Kidney (tissue), 14 donors: Measurements from ENCODE around the gene AGK. TPM values are rescaled to one million over a fixed set of nuclear protein-coding genes. Genes with fewer than 3 reads are reported as not detected.

Experiments
- DNase-seq, 5 donors: peaks; one replicate each; pipeline ENCODE4 v3.0.0-alpha.2; 2013 to 2020
- FAIRE-seq: peaks from 2 replicates; lab custom pipeline; 2012; peaks lifted over from hg19 to GRCh38; lab: Jason Lieb, UNC
- H3K27ac ChIP-seq, 2 donors: one replicate each; pipeline ENCODE4 v1.7.0; 2013; ENCODE audit warnings: low read depth in 2 of 2, low read length in 2 of 2, inconsistent platforms in 1 of 2
- H3K27me3 ChIP-seq: one replicate; pipeline ENCODE4 v1.7.1; 2013; ENCODE audit warnings: low read length, inconsistent platforms; ENCODE audit not compliant: control insufficient read depth, insufficient read depth
- H3K36me3 ChIP-seq, 3 donors: one replicate each; pipeline versions ENCODE4 v1.7.0 to v1.7.1; 2013; ENCODE audit warnings: low read length in 3 of 3, control low read depth in 1 of 3, inconsistent platforms in 1 of 3; ENCODE audit not compliant: insufficient read depth in 3 of 3, control insufficient read depth in 2 of 3
- H3K4me1 ChIP-seq, 3 donors: one replicate each; pipeline versions ENCODE4 v1.7.0 to v1.7.1; 2013; ENCODE audit warnings: low read length in 3 of 3, inconsistent platforms in 1 of 3, low read depth in 1 of 3; ENCODE audit not compliant: control insufficient read depth in 2 of 3, insufficient read depth in 2 of 3
- H3K4me3 ChIP-seq, 3 donors: one replicate each; pipeline versions ENCODE4 v1.7.0 to v1.8.1; 2013; ENCODE audit warnings: low read length in 3 of 3, control low read depth in 1 of 3, inconsistent platforms in 1 of 3
- H3K9ac ChIP-seq, 3 donors: one replicate each; pipeline versions ENCODE4 v1.7.0 to v1.7.1; 2013; ENCODE audit warnings: low read length in 3 of 3, control low read depth in 1 of 3, inconsistent platforms in 1 of 3
- H3K9me3 ChIP-seq, 3 donors: one replicate each; pipeline versions ENCODE4 v1.7.0 to v1.7.1; 2013; ENCODE audit warnings: low read length in 3 of 3, control low read depth in 1 of 3, inconsistent platforms in 1 of 3; ENCODE audit not compliant: control insufficient read depth in 2 of 3, insufficient read depth in 1 of 3
- intact Hi-C: fragments of 100-400 bp; cut with DNase I; formaldehyde crosslinking; loops from one replicate; pipeline ENCODE4 v1.11.1; 2022
- polyA plus RNA-seq: library from polyadenylated mRNA; stranded (reverse); fragments of 350-450 nt; fragmentation: Illumina TruSeq; extraction: RNeasy Lipid Tissue Mini Kit (QIAGEN cat#74804); gene quantifications from one replicate; pipeline ENCODE4 v1.2.3, GENCODE V29; 2014; ENCODE audit warnings: low read depth, low replicate concordance; ENCODE audit not compliant: insufficient read depth
- total RNA-seq: library from RNA; stranded (reverse); fragmentation: NEBNext Ultra II Directional; extraction: Animal tissue kit (Norgen Biotek cat#: 25700); gene quantifications from one replicate; pipeline ENCODE4 v1.2.1, GENCODE V29; 2021
- TF ChIP-seq, protein P1 (sequence below): IDR thresholded peaks from 3 replicates; pipeline ENCODE4 v1.5.1; 2012; ENCODE audit warnings: mild to moderate bottlenecking, moderate library complexity, borderline replicate concordance; ENCODE audit not compliant: insufficient read depth; ENCODE audit errors: extremely low read depth
- donor health status: control.
- donor health status: control.
- donor health status: control.
- donor health status: control.
- donor health status: control.
- donor health status: DM: yes; HTN: yes; CAD: no.
- donor health status: Normal renal cell carcinoma (clear cell type).

Gene AGK
- total and polyA plus RNA-seq, 2 donors from 2014 or later: 17.7 to 30.7 TPM

DNA sequence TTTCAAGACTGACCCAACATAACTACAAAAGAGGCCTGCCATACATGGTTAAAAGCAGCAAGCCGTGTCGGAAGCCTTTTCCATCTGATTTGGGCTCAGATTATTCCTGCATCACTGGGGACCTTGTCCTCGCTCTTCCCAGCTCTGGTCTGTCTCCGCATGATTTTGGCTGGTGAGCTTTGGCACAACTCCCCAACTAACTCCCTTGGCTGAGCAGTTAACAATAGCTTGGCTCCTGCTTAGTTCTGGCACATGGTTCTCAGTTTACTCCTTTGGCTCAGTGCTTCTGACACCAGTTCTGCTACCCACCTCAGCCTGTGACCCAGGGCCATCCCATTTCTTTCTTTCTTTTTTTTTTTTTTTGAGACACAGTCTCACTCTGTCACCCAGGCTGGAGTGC lies 17.0 kb downstream of the AGK start:
- Histone ChIP-seq H3K9me3 (no peaks in the 10 kb centered on the region), H3K9ac (no peak overlapping the region), H3K4me3 (no peak overlapping the region), H3K4me1 (no peaks in the 10 kb centered on the region), H3K27me3 (no peaks in the 10 kb centered on the region), H3K36me3 (peaks cover 0 to 9% (median 6%) of the 10 kb centered on the region in 3 donors), H3K27ac (no peak overlapping the region)
- FAIRE-seq (no peak), DNase-seq (no peak)
- intact Hi-C loops: no loop called here
- TF ChIP-seq, protein P1, sequence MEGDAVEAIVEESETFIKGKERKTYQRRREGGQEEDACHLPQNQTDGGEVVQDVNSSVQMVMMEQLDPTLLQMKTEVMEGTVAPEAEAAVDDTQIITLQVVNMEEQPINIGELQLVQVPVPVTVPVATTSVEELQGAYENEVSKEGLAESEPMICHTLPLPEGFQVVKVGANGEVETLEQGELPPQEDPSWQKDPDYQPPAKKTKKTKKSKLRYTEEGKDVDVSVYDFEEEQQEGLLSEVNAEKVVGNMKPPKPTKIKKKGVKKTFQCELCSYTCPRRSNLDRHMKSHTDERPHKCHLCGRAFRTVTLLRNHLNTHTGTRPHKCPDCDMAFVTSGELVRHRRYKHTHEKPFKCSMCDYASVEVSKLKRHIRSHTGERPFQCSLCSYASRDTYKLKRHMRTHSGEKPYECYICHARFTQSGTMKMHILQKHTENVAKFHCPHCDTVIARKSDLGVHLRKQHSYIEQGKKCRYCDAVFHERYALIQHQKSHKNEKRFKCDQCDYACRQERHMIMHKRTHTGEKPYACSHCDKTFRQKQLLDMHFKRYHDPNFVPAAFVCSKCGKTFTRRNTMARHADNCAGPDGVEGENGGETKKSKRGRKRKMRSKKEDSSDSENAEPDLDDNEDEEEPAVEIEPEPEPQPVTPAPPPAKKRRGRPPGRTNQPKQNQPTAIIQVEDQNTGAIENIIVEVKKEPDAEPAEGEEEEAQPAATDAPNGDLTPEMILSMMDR: no peak

DNA sequence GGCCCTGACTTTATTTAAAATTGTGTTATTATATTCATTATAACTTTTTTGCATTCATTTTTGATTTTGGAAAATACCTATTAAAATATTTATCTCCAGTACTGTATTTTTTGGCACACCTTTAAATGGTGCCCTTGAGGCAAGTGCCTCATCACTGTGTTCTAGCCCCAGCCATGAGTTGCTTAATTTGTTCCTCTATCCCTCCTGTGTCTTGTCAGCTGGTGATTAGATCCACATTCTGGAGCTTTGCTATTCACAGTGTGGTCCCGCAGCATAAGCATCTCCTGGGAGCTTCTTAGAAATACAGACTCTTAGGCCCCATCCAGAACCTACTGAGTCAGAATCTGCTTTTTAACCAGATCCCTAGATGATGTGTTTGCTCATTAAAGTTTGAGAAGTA lies 19.8 kb downstream of the AGK start:
- no peaks in the 10 kb centered on the region for H3K27me3 ChIP-seq
- TF ChIP-seq, protein P1: no peak
- H3K4me3 ChIP-seq: no peak overlapping the region
- no peak overlapping the region for H3K9ac ChIP-seq
- no peak overlapping the region for H3K27ac ChIP-seq
- no peaks in the 10 kb centered on the region for H3K4me1 ChIP-seq
- intact Hi-C loops: no loop called here
- H3K9me3 ChIP-seq: peaks cover 0 to 6% (median 0%) of the 10 kb centered on the region in 3 donors
- FAIRE-seq: no peak
- no peak for DNase-seq
- peaks cover 0 to 6% (median 0%) of the 10 kb centered on the region in 3 donors for H3K36me3 ChIP-seq

DNA sequence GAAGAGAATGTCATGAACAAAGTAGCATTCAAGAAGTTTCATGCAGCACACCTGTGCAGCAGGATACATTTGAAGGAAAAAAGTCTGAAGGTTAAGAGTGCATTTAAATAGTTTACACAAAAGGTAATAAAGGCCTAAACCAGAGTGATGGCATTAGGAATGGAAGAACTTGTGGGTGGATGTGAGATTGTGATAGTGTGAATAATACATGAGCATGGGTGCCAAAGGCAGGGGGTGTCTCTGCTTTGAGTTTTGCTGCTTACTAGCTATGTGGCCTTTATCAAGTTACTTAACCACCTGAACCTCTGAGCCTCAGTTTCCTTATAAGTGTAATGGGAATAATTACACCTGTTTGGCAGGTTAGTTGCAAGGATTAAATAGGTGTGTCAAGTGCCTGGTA lies 21.0 kb downstream of the AGK start:
- Histone ChIP-seq H3K9me3 (peaks cover 0 to 6% (median 0%) of the 10 kb centered on the region in 3 donors), H3K4me3 (no peak overlapping the region), H3K36me3 (peaks cover 0 to 2% (median 0%) of the 10 kb centered on the region in 3 donors), H3K9ac (no peak overlapping the region), H3K27me3 (no peaks in the 10 kb centered on the region), H3K27ac (no peak overlapping the region), H3K4me1 (no peaks in the 10 kb centered on the region)
- no peak for FAIRE-seq
- intact Hi-C loops: no loop called here
- no peak for DNase-seq
- TF ChIP-seq, protein P1: no peak

DNA sequence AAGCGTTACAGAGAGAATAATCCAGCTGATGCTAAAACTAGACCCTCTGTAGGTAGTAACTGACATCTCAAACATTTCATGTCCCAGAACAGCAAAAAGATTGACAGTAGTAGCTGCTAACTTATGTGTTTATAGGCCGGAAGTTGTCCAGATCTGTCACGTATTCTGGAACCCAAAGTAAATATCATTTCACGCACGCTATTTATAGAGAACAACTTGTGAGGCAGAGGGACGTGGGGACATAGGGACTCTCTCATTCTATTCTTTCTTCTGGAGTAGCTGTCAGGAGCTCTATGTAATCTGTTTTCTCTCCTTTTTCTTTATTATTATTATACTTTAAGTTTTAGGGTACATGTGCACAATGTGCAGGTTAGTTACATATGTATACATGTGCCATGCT lies 22.3 kb downstream of the AGK start:
- H3K4me3 ChIP-seq: no peak overlapping the region
- intact Hi-C loops: no loop called here
- no peaks in the 10 kb centered on the region for H3K36me3 ChIP-seq
- peaks cover 0 to 6% (median 0%) of the 10 kb centered on the region in 3 donors for H3K9me3 ChIP-seq
- no peaks in the 10 kb centered on the region for H3K27me3 ChIP-seq
- FAIRE-seq (no peak), DNase-seq (no peak)
- H3K27ac ChIP-seq: no peak overlapping the region
- TF ChIP-seq, protein P1: no peak
- H3K9ac ChIP-seq: no peak overlapping the region
- no peaks in the 10 kb centered on the region for H3K4me1 ChIP-seq
